Measurements from ENCODE around the gene ASIP.

Gene ASIP

GRCh38 chr20:34233687-34234086 is 7.5 kb upstream of the ASIP start:
- no peak for TF ChIP-seq EZH2 (optimal IDR thresholded peaks at IDR 0.05; ENCODE audit: low read depth, low read length)
- TF ChIP-seq CTCF (IDR thresholded peaks at IDR 0.05; ENCODE audit: low read length) = no peak
- TF ChIP-seq EZH2phosphoT487 (IDR thresholded peaks at IDR 0.05; ENCODE audit: low read length) = no peak
- Histone ChIP-seq H3K4me3 (ENCODE audit: low read length) (no peak overlapping the region), H3K27me3 (replicated peaks; ENCODE audit: insufficient read depth, low read length) (no peaks in the 10 kb centered on the region), H3K79me2 (ENCODE audit: low read length) (no peaks in the 10 kb centered on the region), H3K4me1 (ENCODE audit: low read length) (no peaks in the 10 kb centered on the region), H3K4me2 (ENCODE audit: low read depth, low read length) (no peak overlapping the region), H3K9me2 (replicated peaks; ENCODE audit: insufficient read depth, low read length) (no peaks in the 10 kb centered on the region), H3K36me3 (replicated peaks; ENCODE audit: insufficient read depth, low read length) (no peaks in the 10 kb centered on the region), H4K20me1 (ENCODE audit: insufficient read depth, low read length) (no peaks in the 10 kb centered on the region), H3K9ac (ENCODE audit: low read length) (no peak overlapping the region), H3F3A (ENCODE audit: insufficient read depth, low read length) (no peaks in the 10 kb centered on the region), H3K9me3 (replicated peaks; ENCODE audit: insufficient read depth, low read length) (no peaks in the 10 kb centered on the region), H3K27ac (ENCODE audit: low read length) (no peak overlapping the region), H2AFZ (ENCODE audit: low read length) (no peak overlapping the region)
- no peak for DNase-seq

GRCh38 chr20:34235875-34236274 is 5.3 kb upstream of the ASIP start:
- Histone ChIP-seq H3K27me3 (replicated peaks; ENCODE audit: insufficient read depth, low read length) (no peaks in the 10 kb centered on the region), H3K4me3 (ENCODE audit: low read length) (no peak overlapping the region), H3K27ac (ENCODE audit: low read length) (no peak overlapping the region), H3K9ac (ENCODE audit: low read length) (no peak overlapping the region), H3K9me3 (replicated peaks; ENCODE audit: insufficient read depth, low read length) (no peaks in the 10 kb centered on the region), H3K36me3 (replicated peaks; ENCODE audit: insufficient read depth, low read length) (no peaks in the 10 kb centered on the region), H4K20me1 (ENCODE audit: insufficient read depth, low read length) (no peaks in the 10 kb centered on the region), H3K4me1 (ENCODE audit: low read length) (peaks cover 7% of the 10 kb centered on the region), H3K79me2 (ENCODE audit: low read length) (no peaks in the 10 kb centered on the region), H3K4me2 (ENCODE audit: low read depth, low read length) (no peak overlapping the region), H3F3A (ENCODE audit: insufficient read depth, low read length) (peaks cover 4% of the 10 kb centered on the region), H2AFZ (ENCODE audit: low read length) (no peak overlapping the region), H3K9me2 (replicated peaks; ENCODE audit: insufficient read depth, low read length) (no peaks in the 10 kb centered on the region)
- no peak for DNase-seq
- TF ChIP-seq EZH2phosphoT487 (IDR thresholded peaks at IDR 0.05; ENCODE audit: low read length) (no peak), EZH2 (optimal IDR thresholded peaks at IDR 0.05; ENCODE audit: low read depth, low read length) (no peak), CTCF (IDR thresholded peaks at IDR 0.05; ENCODE audit: low read length) (no peak)

- H3K79me2 ChIP-seq (ENCODE audit: low read length) = no peaks in the 10 kb centered on the region
- H3F3A ChIP-seq (ENCODE audit: insufficient read depth, low read length) = peaks cover 15% of the 10 kb centered on the region
- H2AFZ ChIP-seq (ENCODE audit: low read length) = no peak overlapping the region
- no peak overlapping the region for H3K4me2 ChIP-seq (ENCODE audit: low read depth, low read length)
- no peaks in the 10 kb centered on the region for H3K27me3 ChIP-seq (replicated peaks; ENCODE audit: insufficient read depth, low read length)
- H3K27ac ChIP-seq (ENCODE audit: low read length) = no peak overlapping the region
- no peak for TF ChIP-seq EZH2phosphoT487 (IDR thresholded peaks at IDR 0.05; ENCODE audit: low read length)
- no peak for TF ChIP-seq CTCF (IDR thresholded peaks at IDR 0.05; ENCODE audit: low read length)
- no peak for TF ChIP-seq EZH2 (optimal IDR thresholded peaks at IDR 0.05; ENCODE audit: low read depth, low read length)
- H3K36me3 ChIP-seq (replicated peaks; ENCODE audit: insufficient read depth, low read length) = no peaks in the 10 kb centered on the region
- no peaks in the 10 kb centered on the region for H3K9me2 ChIP-seq (replicated peaks; ENCODE audit: insufficient read depth, low read length)
- H3K9ac ChIP-seq (ENCODE audit: low read length) = no peak overlapping the region
- no peak for DNase-seq
- H3K4me3 ChIP-seq (ENCODE audit: low read length) = no peak overlapping the region
- H3K4me1 ChIP-seq (ENCODE audit: low read length) = peaks cover 15% of the 10 kb centered on the region
- no peaks in the 10 kb centered on the region for H3K9me3 ChIP-seq (replicated peaks; ENCODE audit: insufficient read depth, low read length)
- H4K20me1 ChIP-seq (ENCODE audit: insufficient read depth, low read length) = no peaks in the 10 kb centered on the region
Observed at GRCh38 chr20:34237942-34238341, 3.3 kb upstream of the ASIP start.
